SK-N-SH treated with all-trans-retinoic acid at 6 μM for 48 hours (cell line): ENCODE measurements around the gene SMIM5.

Experiments
- ATAC-seq: fragments of 200-7000 bp; cut with Tn5 transposase; 3 replicates; pipeline ENCODE4 v1.9.1; 2020; ENCODE audit warnings: mild to moderate bottlenecking, moderate library complexity
- ARNTL ChIP-seq: fragments of 450-650 bp; formaldehyde crosslinking; IDR thresholded peaks from 2 replicates; pipeline ENCODE4 v1.5.0; 2020; ENCODE audit warnings: low read depth, mild to moderate bottlenecking, moderate library complexity, borderline replicate concordance
- BACH2 ChIP-seq: fragments of 250-450 bp; sonication (Bioruptor Pico); IDR thresholded peaks from 2 replicates; pipeline ENCODE4 v1.9.0; 2021; ENCODE audit warnings: mild to moderate bottlenecking, borderline replicate concordance
- CSDC2 ChIP-seq: fragments of 250-450 bp; sonication (Bioruptor Pico); IDR thresholded peaks from 2 replicates; pipeline ENCODE4 v1.5.0; 2020; ENCODE audit warnings: mild to moderate bottlenecking, moderate library complexity
- ESRRG ChIP-seq: fragments of 250-450 bp; sonication (Bioruptor Pico); IDR thresholded peaks from 2 replicates; pipeline ENCODE4 v1.6.1; 2021; ENCODE audit warnings: mild to moderate bottlenecking
- GLIS3 ChIP-seq: fragments of 250-450 bp; sonication (Bioruptor Pico); IDR thresholded peaks from 2 replicates; pipeline ENCODE4 v1.5.0; 2020; ENCODE audit warnings: mild to moderate bottlenecking, moderate library complexity
- ISL1 ChIP-seq: fragments of 250-450 bp; sonication (Bioruptor Pico); IDR thresholded peaks from 2 replicates; pipeline ENCODE4 v2.1.2; 2022; ENCODE audit warnings: mild to moderate bottlenecking, moderate library complexity
- OSR1 ChIP-seq: fragments of 250-450 bp; sonication (Bioruptor Pico); IDR thresholded peaks from 2 replicates; pipeline ENCODE4 v1.8.0; 2022; ENCODE audit warnings: moderate library complexity, mild to moderate bottlenecking, inconsistent platforms
- PPARA ChIP-seq: fragments of 250-450 bp; sonication (Bioruptor Pico); IDR thresholded peaks from 2 replicates; pipeline ENCODE4 v1.5.0; 2020; ENCODE audit warnings: mild to moderate bottlenecking, borderline replicate concordance
- RARB ChIP-seq: fragments of 250-450 bp; sonication (Bioruptor Pico); IDR thresholded peaks from 2 replicates; pipeline ENCODE4 v1.8.0; 2021; ENCODE audit warnings: mild to moderate bottlenecking, moderate library complexity
- SNAI2 ChIP-seq: fragments of 250-450 bp; sonication (Bioruptor Pico); IDR thresholded peaks from 2 replicates; pipeline ENCODE4 v1.5.0; 2020; ENCODE audit warnings: mild to moderate bottlenecking, moderate library complexity
- TCF4 ChIP-seq: fragments of 250-450 bp; sonication (Bioruptor Pico); IDR thresholded peaks from 2 replicates; pipeline ENCODE4 v1.8.0; 2021; ENCODE audit warnings: mild to moderate bottlenecking, moderate library complexity, borderline replicate concordance
- TOX ChIP-seq: fragments of 250-450 bp; sonication (Bioruptor Pico); IDR thresholded peaks from 2 replicates; pipeline ENCODE4 v1.8.0; 2021; ENCODE audit warnings: mild to moderate bottlenecking, moderate library complexity, borderline replicate concordance
- ZC3H10 ChIP-seq: fragments of 250-450 bp; sonication (Bioruptor Pico); IDR thresholded peaks from 2 replicates; pipeline ENCODE4 v1.5.1; 2021; ENCODE audit warnings: mild to moderate bottlenecking, moderate library complexity
- ZFP3 ChIP-seq: fragments of 250-450 bp; sonication (Bioruptor Pico); IDR thresholded peaks from 2 replicates; pipeline ENCODE4 v1.5.0; 2020; ENCODE audit warnings: mild to moderate bottlenecking, moderate library complexity
- ZFP30 ChIP-seq: fragments of 450-650 bp; formaldehyde crosslinking; IDR thresholded peaks from 2 replicates; pipeline ENCODE4 v1.5.0; 2022; ENCODE audit warnings: mild to moderate bottlenecking, moderate library complexity
- ZNF565 ChIP-seq: fragments of 450-650 bp; formaldehyde crosslinking; conservative IDR thresholded peaks from 2 replicates; pipeline ENCODE4 v1.5.0; 2020; ENCODE audit warnings: low read depth, mild to moderate bottlenecking, moderate library complexity
- ZNF70 ChIP-seq: fragments of 450-650 bp; formaldehyde crosslinking; IDR thresholded peaks from 2 replicates; pipeline ENCODE4 v1.5.0; 2020; ENCODE audit warnings: mild to moderate bottlenecking, moderate library complexity
- ZNF8 ChIP-seq: fragments of 450-650 bp; formaldehyde crosslinking; IDR thresholded peaks from 2 replicates; pipeline ENCODE4 v1.5.0; 2020; ENCODE audit warnings: mild to moderate bottlenecking, moderate library complexity
- TF ChIP-seq, protein P1 (sequence below): fragments of 250-450 bp; sonication (Bioruptor Pico); IDR thresholded peaks from 2 replicates; pipeline ENCODE4 v1.8.0; 2021; ENCODE audit warnings: low read depth, mild to moderate bottlenecking, moderate library complexity, borderline replicate concordance
- TF ChIP-seq, protein P2 (sequence below): fragments of 250-450 bp; sonication (Bioruptor Pico); IDR thresholded peaks from 2 replicates; pipeline ENCODE4 v1.5.1; 2020; ENCODE audit warnings: low read depth, mild to moderate bottlenecking, moderate library complexity
- TF ChIP-seq, protein P3 (sequence below): fragments of 250-450 bp; sonication (Bioruptor Pico); IDR thresholded peaks from 2 replicates; pipeline ENCODE4 v1.8.0; 2020; ENCODE audit warnings: mild to moderate bottlenecking, moderate library complexity, borderline replicate concordance
- TF ChIP-seq, protein P4 (sequence below): fragments of 250-450 bp; sonication (Bioruptor Pico); IDR thresholded peaks from 2 replicates; pipeline ENCODE4 v1.5.0; 2020; ENCODE audit warnings: mild to moderate bottlenecking, moderate library complexity
- TF ChIP-seq, protein P5 (sequence below): fragments of 250-450 bp; sonication (Bioruptor Pico); IDR thresholded peaks from 2 replicates; pipeline ENCODE4 v1.5.1; 2021; ENCODE audit warnings: mild to moderate bottlenecking, moderate library complexity

SMIM5 gene

DNA sequence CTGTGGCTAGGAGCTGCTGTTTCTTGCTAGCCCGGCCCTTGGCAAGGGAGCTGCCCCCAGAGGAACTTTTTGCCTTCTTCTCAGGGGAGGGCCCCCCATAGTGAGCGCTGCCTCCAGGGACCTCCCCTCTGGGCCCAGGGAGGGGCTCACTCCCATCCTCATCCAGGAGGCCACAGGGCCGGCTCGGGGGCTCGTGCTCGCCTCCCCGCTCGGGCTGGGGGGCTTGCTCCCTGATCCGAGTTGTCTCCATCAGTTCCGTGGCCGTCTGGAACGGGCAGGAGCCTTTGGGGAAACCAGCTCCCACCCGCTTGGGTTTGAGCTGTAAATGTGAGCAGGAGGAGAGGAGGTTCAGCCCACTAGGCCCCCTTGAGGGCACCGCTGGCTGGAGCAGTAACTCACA lies 4.1 kb upstream of the SMIM5 start:
- TF ChIP-seq SNAI2 (CRISPR knock-in tag) (no peak), ZNF8 (CRISPR knock-in tag) (no peak), ZNF565 (CRISPR knock-in tag) (no peak), GLIS3 (CRISPR knock-in tag) (no peak), ZNF70 (CRISPR knock-in tag) (no peak), TOX (CRISPR knock-in tag) (no peak), PPARA (CRISPR knock-in tag) (no peak), CSDC2 (CRISPR knock-in tag) (no peak), BACH2 (CRISPR knock-in tag) (no peak), RARB (CRISPR knock-in tag) (no peak)
- TF ChIP-seq, protein P1, sequence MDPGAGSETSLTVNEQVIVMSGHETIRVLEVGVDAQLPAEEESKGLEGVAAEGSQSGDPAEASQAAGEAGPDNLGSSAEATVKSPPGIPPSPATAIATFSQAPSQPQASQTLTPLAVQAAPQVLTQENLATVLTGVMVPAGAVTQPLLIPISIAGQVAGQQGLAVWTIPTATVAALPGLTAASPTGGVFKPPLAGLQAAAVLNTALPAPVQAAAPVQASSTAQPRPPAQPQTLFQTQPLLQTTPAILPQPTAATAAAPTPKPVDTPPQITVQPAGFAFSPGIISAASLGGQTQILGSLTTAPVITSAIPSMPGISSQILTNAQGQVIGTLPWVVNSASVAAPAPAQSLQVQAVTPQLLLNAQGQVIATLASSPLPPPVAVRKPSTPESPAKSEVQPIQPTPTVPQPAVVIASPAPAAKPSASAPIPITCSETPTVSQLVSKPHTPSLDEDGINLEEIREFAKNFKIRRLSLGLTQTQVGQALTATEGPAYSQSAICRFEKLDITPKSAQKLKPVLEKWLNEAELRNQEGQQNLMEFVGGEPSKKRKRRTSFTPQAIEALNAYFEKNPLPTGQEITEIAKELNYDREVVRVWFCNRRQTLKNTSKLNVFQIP (CRISPR knock-in tag) = no peak
- TF ChIP-seq, protein P2, sequence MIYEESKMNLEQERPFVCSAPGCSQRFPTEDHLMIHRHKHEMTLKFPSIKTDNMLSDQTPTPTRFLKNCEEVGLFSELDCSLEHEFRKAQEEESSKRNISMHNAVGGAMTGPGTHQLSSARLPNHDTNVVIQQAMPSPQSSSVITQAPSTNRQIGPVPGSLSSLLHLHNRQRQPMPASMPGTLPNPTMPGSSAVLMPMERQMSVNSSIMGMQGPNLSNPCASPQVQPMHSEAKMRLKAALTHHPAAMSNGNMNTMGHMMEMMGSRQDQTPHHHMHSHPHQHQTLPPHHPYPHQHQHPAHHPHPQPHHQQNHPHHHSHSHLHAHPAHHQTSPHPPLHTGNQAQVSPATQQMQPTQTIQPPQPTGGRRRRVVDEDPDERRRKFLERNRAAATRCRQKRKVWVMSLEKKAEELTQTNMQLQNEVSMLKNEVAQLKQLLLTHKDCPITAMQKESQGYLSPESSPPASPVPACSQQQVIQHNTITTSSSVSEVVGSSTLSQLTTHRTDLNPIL (CRISPR knock-in tag) = no peak
- TF ChIP-seq, protein P3, sequence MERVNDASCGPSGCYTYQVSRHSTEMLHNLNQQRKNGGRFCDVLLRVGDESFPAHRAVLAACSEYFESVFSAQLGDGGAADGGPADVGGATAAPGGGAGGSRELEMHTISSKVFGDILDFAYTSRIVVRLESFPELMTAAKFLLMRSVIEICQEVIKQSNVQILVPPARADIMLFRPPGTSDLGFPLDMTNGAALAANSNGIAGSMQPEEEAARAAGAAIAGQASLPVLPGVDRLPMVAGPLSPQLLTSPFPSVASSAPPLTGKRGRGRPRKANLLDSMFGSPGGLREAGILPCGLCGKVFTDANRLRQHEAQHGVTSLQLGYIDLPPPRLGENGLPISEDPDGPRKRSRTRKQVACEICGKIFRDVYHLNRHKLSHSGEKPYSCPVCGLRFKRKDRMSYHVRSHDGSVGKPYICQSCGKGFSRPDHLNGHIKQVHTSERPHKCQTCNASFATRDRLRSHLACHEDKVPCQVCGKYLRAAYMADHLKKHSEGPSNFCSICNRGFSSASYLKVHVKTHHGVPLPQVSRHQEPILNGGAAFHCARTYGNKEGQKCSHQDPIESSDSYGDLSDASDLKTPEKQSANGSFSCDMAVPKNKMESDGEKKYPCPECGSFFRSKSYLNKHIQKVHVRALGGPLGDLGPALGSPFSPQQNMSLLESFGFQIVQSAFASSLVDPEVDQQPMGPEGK = no peak
- TF ChIP-seq, protein P4, sequence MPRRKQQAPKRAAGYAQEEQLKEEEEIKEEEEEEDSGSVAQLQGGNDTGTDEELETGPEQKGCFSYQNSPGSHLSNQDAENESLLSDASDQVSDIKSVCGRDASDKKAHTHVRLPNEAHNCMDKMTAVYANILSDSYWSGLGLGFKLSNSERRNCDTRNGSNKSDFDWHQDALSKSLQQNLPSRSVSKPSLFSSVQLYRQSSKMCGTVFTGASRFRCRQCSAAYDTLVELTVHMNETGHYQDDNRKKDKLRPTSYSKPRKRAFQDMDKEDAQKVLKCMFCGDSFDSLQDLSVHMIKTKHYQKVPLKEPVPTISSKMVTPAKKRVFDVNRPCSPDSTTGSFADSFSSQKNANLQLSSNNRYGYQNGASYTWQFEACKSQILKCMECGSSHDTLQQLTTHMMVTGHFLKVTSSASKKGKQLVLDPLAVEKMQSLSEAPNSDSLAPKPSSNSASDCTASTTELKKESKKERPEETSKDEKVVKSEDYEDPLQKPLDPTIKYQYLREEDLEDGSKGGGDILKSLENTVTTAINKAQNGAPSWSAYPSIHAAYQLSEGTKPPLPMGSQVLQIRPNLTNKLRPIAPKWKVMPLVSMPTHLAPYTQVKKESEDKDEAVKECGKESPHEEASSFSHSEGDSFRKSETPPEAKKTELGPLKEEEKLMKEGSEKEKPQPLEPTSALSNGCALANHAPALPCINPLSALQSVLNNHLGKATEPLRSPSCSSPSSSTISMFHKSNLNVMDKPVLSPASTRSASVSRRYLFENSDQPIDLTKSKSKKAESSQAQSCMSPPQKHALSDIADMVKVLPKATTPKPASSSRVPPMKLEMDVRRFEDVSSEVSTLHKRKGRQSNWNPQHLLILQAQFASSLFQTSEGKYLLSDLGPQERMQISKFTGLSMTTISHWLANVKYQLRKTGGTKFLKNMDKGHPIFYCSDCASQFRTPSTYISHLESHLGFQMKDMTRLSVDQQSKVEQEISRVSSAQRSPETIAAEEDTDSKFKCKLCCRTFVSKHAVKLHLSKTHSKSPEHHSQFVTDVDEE (CRISPR knock-in tag) = no peak
- no peak for ATAC-seq

DNA sequence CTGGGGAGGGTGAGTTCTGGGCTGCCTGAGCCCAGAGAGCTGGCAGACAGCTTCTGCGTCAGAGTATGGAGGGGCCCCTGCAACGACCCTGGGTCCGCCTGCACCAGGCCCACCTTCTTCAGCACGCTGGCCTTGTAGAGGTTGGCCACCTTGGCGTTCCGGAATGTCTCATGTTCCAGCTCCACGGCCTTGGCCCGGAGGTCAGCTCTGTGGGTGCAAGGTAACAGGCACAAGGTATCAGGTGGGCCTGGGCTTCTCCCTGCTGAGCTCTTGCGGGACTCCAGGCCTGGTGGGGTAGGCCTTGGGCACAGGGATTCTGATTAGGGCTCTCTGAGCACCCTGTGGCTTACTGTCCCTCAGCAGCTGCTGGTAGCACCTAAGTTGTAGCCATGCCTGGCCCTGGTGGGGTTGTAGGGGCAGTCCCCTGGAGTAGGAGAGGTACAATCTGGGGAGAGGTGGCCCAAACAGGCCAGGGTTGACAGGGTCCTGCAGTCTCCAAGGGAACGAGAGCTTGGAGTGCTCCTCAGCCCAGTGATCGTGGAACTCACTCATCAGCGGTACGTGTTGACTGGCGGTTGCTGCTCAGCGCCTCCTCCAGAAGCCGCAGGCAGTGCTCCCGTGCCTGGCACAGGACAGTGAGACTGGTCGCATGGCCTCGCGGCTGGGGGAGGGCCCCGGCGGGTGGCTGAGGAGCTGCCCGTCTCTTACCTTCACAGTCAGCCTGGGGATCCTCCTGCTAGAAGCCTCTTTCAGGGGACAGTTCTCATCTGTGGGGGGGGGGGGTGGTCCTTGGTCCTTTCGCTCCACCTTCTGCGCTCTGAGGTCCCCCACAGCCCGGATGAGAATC lies 2.9 kb upstream of the SMIM5 start:
- no peak for ATAC-seq
- TF ChIP-seq ISL1 (CRISPR knock-in tag) (no peak), ZFP3 (no peak), PPARA (CRISPR knock-in tag) (no peak), ZC3H10 (no peak), TOX (CRISPR knock-in tag) (no peak), OSR1 (no peak), RARB (CRISPR knock-in tag) (no peak), ARNTL (no peak), ZFP30 (CRISPR knock-in tag) (no peak), ZNF8 (CRISPR knock-in tag) (no peak), ESRRG (no peak), SNAI2 (CRISPR knock-in tag) (no peak), GLIS3 (CRISPR knock-in tag) (no peak), TCF4 (CRISPR knock-in tag) (no peak), ZNF70 (CRISPR knock-in tag) (no peak)
- TF ChIP-seq, protein P5, sequence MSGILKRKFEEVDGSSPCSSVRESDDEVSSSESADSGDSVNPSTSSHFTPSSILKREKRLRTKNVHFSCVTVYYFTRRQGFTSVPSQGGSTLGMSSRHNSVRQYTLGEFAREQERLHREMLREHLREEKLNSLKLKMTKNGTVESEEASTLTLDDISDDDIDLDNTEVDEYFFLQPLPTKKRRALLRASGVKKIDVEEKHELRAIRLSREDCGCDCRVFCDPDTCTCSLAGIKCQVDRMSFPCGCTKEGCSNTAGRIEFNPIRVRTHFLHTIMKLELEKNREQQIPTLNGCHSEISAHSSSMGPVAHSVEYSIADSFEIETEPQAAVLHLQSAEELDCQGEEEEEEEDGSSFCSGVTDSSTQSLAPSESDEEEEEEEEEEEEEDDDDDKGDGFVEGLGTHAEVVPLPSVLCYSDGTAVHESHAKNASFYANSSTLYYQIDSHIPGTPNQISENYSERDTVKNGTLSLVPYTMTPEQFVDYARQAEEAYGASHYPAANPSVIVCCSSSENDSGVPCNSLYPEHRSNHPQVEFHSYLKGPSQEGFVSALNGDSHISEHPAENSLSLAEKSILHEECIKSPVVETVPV (CRISPR knock-in tag) = no peak
- TF ChIP-seq, protein P3 = no peak
- TF ChIP-seq, protein P2 (CRISPR knock-in tag) = no peak
- TF ChIP-seq, protein P1 (CRISPR knock-in tag) = no peak
- TF ChIP-seq, all 23 proteins: peak for 0
